Spleen (tissue), 11 donors: ENCODE measurements around the gene COL17A1. TPM values are rescaled to one million over a fixed set of nuclear protein-coding genes. Genes with fewer than 3 reads are reported as not detected.

Experiments used
- DNase-seq: peaks from one replicate; pipeline ENCODE4 v3.0.0-alpha.2; 2020
- H3K27ac ChIP-seq, 8 donors: fragments of 200-600 bp; sonication (generic) in 7 of 8; 1 replicate in 4 of 8; 2 replicates in 4 of 8; pipeline versions ENCODE4 v1.5.0 to v1.8.0; 2016 to 2021; ENCODE audit warnings: inconsistent platforms in 4 of 8, mild to moderate bottlenecking in 4 of 8, moderate library complexity in 1 of 8
- H3K27me3 ChIP-seq, 7 donors: fragments of 200-600 bp; sonication (generic) in 6 of 7; replicated peaks in 1 of 7; 1 replicate in 4 of 7; 2 replicates in 3 of 7; pipeline versions ENCODE4 v1.5.0 to v1.8.0; 2016 to 2021; ENCODE audit warnings: inconsistent platforms in 3 of 7, mild to moderate bottlenecking in 1 of 7
- H3K36me3 ChIP-seq, 6 donors: fragments of 200-600 bp; sonication (generic) in 5 of 6; 1 replicate in 4 of 6; 2 replicates in 2 of 6; pipeline versions ENCODE4 v1.5.0 to v1.8.0; 2016 to 2021; ENCODE audit warnings: inconsistent platforms in 2 of 6
- H3K4me1 ChIP-seq, 6 donors: fragments of 200-600 bp; sonication (generic) in 5 of 6; 1 replicate in 3 of 6; 2 replicates in 3 of 6; pipeline versions ENCODE4 v1.5.0 to v1.8.0; 2016 to 2021; ENCODE audit warnings: inconsistent platforms in 3 of 6
- H3K4me3 ChIP-seq, 8 donors: fragments of 200-600 bp; sonication (generic) in 7 of 8; 1 replicate in 4 of 8; 2 replicates in 4 of 8; pipeline versions ENCODE4 v1.5.0 to v1.8.0; 2016 to 2021; ENCODE audit warnings: inconsistent platforms in 4 of 8, mild to moderate bottlenecking in 4 of 8, moderate library complexity in 2 of 8
- H3K9me3 ChIP-seq, 8 donors: fragments of 200-600 bp; sonication (generic) in 7 of 8; 1 replicate in 4 of 8; 2 replicates in 4 of 8; pipeline versions ENCODE4 v1.5.0 to v1.8.0; 2016 to 2021; ENCODE audit warnings: inconsistent platforms in 4 of 8
- CTCF ChIP-seq, 11 experiments: fragments of 200-600 bp in 7 of 11; fragments of 450-650 bp in 4 of 11; sonication (generic) in 4 of 11; IDR thresholded peaks in 8 of 11; conservative IDR thresholded peaks in 3 of 11; 1 replicate in 7 of 11; 2 replicates in 4 of 11; pipeline versions ENCODE4 v1.4.0 to v1.8.0; 2016 to 2021; ENCODE audit warnings: antibody characterized with exemption in 11 of 11, inconsistent platforms in 4 of 11, mild to moderate bottlenecking in 1 of 11
- POLR2A ChIP-seq, 3 donors: fragments of 450-650 bp; IDR thresholded peaks; one replicate each; pipeline ENCODE4 v1.5.1; 2017; ENCODE audit warnings: antibody characterized with exemption in 3 of 3, mild to moderate bottlenecking in 1 of 3
- POLR2AphosphoS5 ChIP-seq, 3 donors: sonication (generic); formaldehyde crosslinking; IDR thresholded peaks; one replicate each; pipeline ENCODE4 v1.5.1; 2017; ENCODE audit warnings: antibody characterized with exemption in 3 of 3
- WGBS, 5 donors: extraction: QIAGEN DNeasy Blood & Tissue Kit in 3 of 5; methylation state at CpG; one replicate each; pipeline versions ENCODE4 v1.1.5 to v1.1.7; 2013 to 2018; 5-methylcytosine and 5-hydroxymethylcytosine counted together
- intact Hi-C: fragments of 100-400 bp; cut with DNase I; formaldehyde crosslinking; loops from one replicate; pipeline ENCODE4 v1.15.0; 2023; ENCODE audit warnings: low total_unique reads
- polyA plus RNA-seq, 3 donors: library from polyadenylated mRNA; stranded (reverse); fragments of 200-250 nt; gene quantifications; one replicate each; pipeline ENCODE4 v1.2.1, GENCODE V29; 2013
- total RNA-seq, 7 donors: library from RNA; depleted of rRNA in 3 of 7; stranded (reverse); fragments of >200 nt in 3 of 7; fragmentation: NEBNext Ultra II Directional in 4 of 7; extraction: Animal tissue kit (Norgen Biotek cat#: 25700) in 4 of 7; gene quantifications; one replicate each; pipeline versions ENCODE4 v1.1.0 to v1.2.1, GENCODE V29; 2016 to 2021
- donor health status: healthy with polysubstance abuse.
- donor health status: DM: no; HTN: no; CAD: no; lungs with moderate emphysema.
- donor health status: DM: no; HTN: no; CAD: no.
- donor health status: Bipolar disorder and iron deficiency.
- donor health status: healthy.
- donor health status: DM: no; HTN: no; CAD: no.
- donor health status: DM: yes; HTN: yes; CAD: no.

COL17A1 gene
- total and polyA plus RNA-seq, 10 donors, result 0.50 to 5.9 (median 1.8) TPM

GRCh38 chr10:104036518-104037260, 49.0 kb downstream of the COL17A1 start:
- H3K27me3 ChIP-seq, result no peaks in the 10 kb centered on the region
- peaks cover 0 to 19% (median 0%) of the 10 kb centered on the region in 6 donors for H3K4me1 ChIP-seq
- no peaks in the 10 kb centered on the region for H3K9me3 ChIP-seq
- H3K36me3 ChIP-seq, result peaks cover 0 to 26% (median 0%) of the 10 kb centered on the region in 6 donors
- H3K27ac ChIP-seq, result no peak overlapping the region
- no peak overlapping the region for H3K4me3 ChIP-seq
- no peak for TF ChIP-seq POLR2A (IDR thresholded peaks at IDR 0.05)
- TF ChIP-seq CTCF (IDR thresholded peaks at IDR 0.05 in 8 of 11, conservative IDR thresholded peaks at IDR 0.05 in 3 of 11), result no peak
- peak in 1 of 3 donors; percentile 53 for TF ChIP-seq POLR2AphosphoS5 (IDR thresholded peaks at IDR 0.05)
- no peak for DNase-seq
- WGBS, 5 donors, result 69 to 78% (median 74%) methylated on average over 11 to 21 of the region's 21 CpGs
- intact Hi-C loops, result no loop called here

GRCh38 chr10:104036069-104036384, 49.7 kb downstream of the COL17A1 start:
- TF ChIP-seq POLR2A (IDR thresholded peaks at IDR 0.05) (no peak), POLR2AphosphoS5 (IDR thresholded peaks at IDR 0.05) (no peak), CTCF (IDR thresholded peaks at IDR 0.05 in 8 of 11, conservative IDR thresholded peaks at IDR 0.05 in 3 of 11) (no peak)
- Histone ChIP-seq H3K27ac (no peak overlapping the region), H3K27me3 (no peaks in the 10 kb centered on the region), H3K9me3 (no peaks in the 10 kb centered on the region), H3K4me3 (no peak overlapping the region), H3K4me1 (peaks cover 0 to 19% (median 0%) of the 10 kb centered on the region in 6 donors), H3K36me3 (peaks cover 0 to 27% (median 0%) of the 10 kb centered on the region in 6 donors)
- 71 to 81% (median 77%) methylated on average over 3 of the region's 3 CpGs for WGBS, 5 donors
- DNase-seq, result no peak
- intact Hi-C loops, result no loop called here

- H3K4me1 ChIP-seq, result peaks cover 0 to 19% (median 0%) of the 10 kb centered on the region in 6 donors
- peaks cover 0 to 32% (median 0%) of the 10 kb centered on the region in 6 donors for H3K36me3 ChIP-seq
- no peak for DNase-seq
- H3K9me3 ChIP-seq, result no peaks in the 10 kb centered on the region
- no peak for TF ChIP-seq POLR2A (IDR thresholded peaks at IDR 0.05)
- TF ChIP-seq POLR2AphosphoS5 (IDR thresholded peaks at IDR 0.05), result peak in 1 of 3 donors; percentile 16
- TF ChIP-seq CTCF (IDR thresholded peaks at IDR 0.05 in 8 of 11, conservative IDR thresholded peaks at IDR 0.05 in 3 of 11), result no peak
- H3K27me3 ChIP-seq, result no peaks in the 10 kb centered on the region
- intact Hi-C loops, result no loop called here
- no peak overlapping the region for H3K27ac ChIP-seq
- H3K4me3 ChIP-seq, result no peak overlapping the region
- WGBS, 5 donors, result 79 to 87% (median 80%) methylated on average over 17 to 18 of the region's 18 CpGs
Measured at GRCh38 chr10:104035194-104036068, 50.2 kb downstream of the COL17A1 start.
